HG02852 (cell line): ENCODE results near the gene TOB2.
"Not testable (repeated sequence)": the region's sequence is repeated elsewhere in the genome, so short reads cannot be mapped to it uniquely, and the experiment has no call there.

Experiments
- ATAC-seq: cut with Tn5 transposase; IDR thresholded peaks from one replicate; pipeline ENCODE4 v1.9.1; 2021; ENCODE audit warnings: mild to moderate bottlenecking, moderate library complexity; ENCODE audit not compliant: unreplicated experiment

TOB2 gene

GRCh38 chr22:41429951-41430332 is 16.7 kb downstream of the TOB2 start:
- no peak for ATAC-seq

- no peak for ATAC-seq
Observed at GRCh38 chr22:41429232-41429950, 17.2 kb downstream of the TOB2 start.

GRCh38 chr22:41425660-41426365 is 20.8 kb downstream of the TOB2 start:
- ATAC-seq: no peak

GRCh38 chr22:41418717-41419116 is 27.9 kb downstream of the TOB2 start:
- no peak for ATAC-seq

GRCh38 chr22:41417622-41418390 is 28.8 kb downstream of the TOB2 start:
- ATAC-seq: no peak

- no peak for ATAC-seq
Observed at GRCh38 chr22:41415554-41415953, 31.0 kb downstream of the TOB2 start.

- ATAC-seq: no peak
Observed at GRCh38 chr22:41411021-41411851, 35.4 kb downstream of the TOB2 start.

- ATAC-seq: no peak
Observed at GRCh38 chr22:41410311-41410751, 36.3 kb downstream of the TOB2 start.

GRCh38 chr22:41408665-41409064 is 37.9 kb downstream of the TOB2 start:
- no peak for ATAC-seq

GRCh38 chr22:41407433-41407832 is 39.2 kb downstream of the TOB2 start:
- no peak for ATAC-seq

GRCh38 chr22:41406410-41406809 is 40.2 kb downstream of the TOB2 start:
- no peak for ATAC-seq

GRCh38 chr22:41405588-41405987 is 41.0 kb downstream of the TOB2 start:
- no peak for ATAC-seq

GRCh38 chr22:41403532-41404318 is 42.9 kb downstream of the TOB2 start:
- no peak for ATAC-seq

- ATAC-seq: not testable (repeated sequence)
Observed at GRCh38 chr22:41402851-41403250, 43.8 kb downstream of the TOB2 start.

- no peak for ATAC-seq
Observed at GRCh38 chr22:41401781-41402648, 44.6 kb downstream of the TOB2 start.

- ATAC-seq: no peak
Observed at GRCh38 chr22:41398921-41399320, 47.7 kb downstream of the TOB2 start.

- no peak for ATAC-seq
Observed at GRCh38 chr22:41397143-41397811, 49.3 kb downstream of the TOB2 start.

- ATAC-seq: no peak
Observed at GRCh38 chr22:41395531-41396240, 50.9 kb downstream of the TOB2 start.
